HG02798 (cell line): ENCODE measurements around the gene CCL21.
A peak's percentile ranks its signal among the peaks of the same experiment; 100 is the strongest.

Source experiments
- ATAC-seq: cut with Tn5 transposase; IDR thresholded peaks from one replicate; pipeline ENCODE4 v1.9.1; 2021; ENCODE audit warnings: mild to moderate bottlenecking; ENCODE audit not compliant: unreplicated experiment, poor library complexity

The CCL21 gene

DNA sequence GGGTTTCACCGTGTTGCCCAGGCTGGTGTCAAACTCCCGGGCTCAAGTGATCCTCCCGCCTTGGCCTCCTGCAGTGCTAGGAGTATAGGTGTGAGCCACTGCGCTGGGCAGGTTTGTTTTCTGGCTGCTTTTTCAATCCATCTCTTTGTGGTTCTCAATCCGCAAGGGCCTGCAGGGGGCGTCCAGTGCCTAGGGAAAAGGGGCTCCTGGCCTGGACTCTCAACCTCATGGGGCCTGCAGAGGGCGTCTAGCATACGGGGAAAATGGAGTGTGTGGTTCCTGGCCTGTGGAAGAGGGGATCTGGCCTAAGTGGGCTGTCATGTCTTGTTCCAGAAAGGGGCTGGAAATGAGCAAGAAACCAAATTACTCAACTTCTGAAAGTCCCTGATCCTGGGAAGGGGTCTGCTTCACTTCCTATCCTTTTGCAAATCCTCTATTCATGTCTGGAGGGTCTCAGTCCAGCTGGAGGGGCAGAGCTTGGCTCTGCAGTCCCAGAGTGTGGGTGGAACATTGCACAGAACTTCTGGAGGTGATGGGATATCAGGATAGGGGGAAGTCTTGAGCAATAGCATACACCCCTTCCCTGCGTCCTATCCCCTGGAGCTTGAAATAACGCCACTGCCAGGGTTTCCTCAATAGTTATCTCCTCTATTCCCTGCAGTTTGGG, 34.8 kb downstream of the CCL21 start:
- ATAC-seq = no peak

DNA sequence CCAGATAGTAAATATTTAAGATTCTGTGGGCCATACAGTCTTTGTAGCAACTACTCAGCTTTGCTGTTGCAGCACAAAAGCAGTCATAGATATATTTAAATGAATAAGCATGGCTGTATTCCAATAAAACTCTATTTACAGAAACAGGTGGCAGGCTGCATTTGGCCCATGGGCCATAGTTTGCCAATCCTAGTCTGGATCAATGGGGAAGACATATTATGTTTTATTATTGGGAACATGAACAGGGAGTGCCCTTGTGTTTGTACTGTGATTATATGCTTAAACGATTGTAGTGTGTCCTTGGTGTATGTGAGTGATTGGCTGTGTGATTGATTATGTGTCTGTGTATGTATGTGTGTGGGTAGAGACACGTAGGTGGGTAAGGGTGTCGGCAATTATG, 35.5 kb downstream of the CCL21 start:
- no peak for ATAC-seq

DNA sequence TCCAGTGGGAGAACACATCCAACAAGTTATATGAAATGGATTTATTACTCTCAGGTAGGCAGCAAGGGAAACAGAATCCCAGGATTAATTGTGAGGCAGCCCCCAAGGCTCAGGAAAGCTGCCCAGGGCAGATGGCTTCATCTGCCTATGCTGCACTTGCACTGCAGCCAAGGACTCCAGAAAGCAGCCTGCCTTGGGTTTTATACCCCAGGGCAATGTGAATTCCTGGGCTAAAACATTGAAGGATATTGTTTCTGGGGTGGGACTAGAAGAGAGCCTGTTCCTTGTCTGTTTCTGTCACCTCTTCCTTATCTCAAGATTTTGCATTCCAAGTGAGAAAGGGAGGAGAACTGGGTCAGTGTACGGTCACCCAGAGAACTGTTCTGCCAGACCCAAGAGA, 38.6 kb downstream of the CCL21 start:
- ATAC-seq = no peak

DNA sequence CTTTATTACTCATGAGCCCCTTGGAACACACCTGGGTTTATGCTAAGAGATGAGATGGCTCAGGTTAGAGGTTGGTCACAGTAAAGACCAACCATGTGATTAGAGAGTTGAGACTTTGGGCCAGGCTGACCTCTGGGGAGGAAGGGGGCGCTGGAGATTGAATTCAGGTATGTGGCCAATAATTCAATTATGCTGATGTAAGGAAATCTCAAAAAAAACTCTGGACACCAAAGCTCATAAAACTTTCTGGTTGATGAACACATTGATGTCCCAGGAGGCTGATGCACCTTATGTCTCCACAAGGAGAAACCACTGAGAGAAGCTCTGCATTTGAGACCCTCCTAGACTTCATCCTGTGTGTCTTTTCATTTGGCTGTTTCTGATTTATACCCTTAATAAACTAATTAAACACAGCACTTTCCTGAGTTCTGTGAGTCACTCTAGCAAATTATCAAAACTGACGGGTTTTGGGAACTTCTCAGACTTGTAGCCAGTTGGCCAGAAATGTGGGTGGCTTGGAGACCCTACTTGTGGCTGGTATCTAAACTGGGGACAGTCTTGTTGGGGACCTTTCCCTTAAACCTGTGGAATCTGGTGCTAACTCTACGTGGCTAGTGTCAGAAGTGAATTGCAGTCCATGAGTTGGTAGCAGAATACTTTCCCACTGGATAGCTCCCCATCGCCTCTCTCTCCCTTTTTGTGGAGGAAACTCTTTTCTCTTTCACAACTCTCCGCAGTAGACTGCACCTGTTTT, 40.0 kb downstream of the CCL21 start:
- no peak for ATAC-seq

DNA sequence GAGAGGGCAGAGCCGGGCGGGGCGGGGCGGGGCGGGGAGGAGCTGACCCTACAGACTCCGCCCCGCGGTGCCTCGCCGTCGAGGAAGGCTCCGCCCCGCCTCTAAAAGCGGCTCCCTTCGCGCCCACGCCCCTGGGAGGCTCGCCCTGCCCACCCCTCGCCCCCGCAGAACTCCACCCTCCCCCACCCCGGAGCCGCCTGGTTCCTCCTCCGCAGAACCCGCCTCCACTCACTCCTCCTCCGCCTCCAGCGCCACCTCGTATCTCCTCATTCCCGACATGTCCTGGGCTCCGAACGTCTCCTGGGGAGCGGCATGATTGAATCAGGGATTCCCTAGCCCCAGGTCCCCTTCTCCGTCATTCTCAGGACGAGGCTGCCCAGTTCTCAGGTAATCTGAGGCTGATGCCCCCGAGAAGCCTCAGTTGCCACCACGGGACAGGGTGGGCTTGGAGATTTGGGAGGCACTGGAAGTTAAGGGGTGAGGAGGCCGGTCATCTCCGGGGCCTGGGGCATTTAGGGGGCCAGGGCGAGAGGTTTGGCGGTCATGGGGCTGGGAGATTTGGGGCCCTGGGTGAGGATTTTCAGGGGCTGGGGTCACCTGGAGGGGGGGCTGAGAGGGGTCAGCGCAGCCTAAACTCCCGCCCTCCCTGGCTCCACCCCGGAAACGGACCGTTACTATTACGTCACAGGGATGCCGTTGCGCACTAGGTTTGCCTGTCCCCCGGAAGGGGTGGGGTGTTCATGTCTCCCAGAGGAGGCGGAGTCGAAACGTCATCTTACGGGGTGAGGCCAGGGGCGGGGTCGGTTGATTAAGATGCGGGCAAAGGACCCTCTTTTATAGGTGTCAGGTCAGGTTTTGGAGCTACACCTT, 44.3 kb downstream of the CCL21 start:
- ATAC-seq = peak; percentile 73

DNA sequence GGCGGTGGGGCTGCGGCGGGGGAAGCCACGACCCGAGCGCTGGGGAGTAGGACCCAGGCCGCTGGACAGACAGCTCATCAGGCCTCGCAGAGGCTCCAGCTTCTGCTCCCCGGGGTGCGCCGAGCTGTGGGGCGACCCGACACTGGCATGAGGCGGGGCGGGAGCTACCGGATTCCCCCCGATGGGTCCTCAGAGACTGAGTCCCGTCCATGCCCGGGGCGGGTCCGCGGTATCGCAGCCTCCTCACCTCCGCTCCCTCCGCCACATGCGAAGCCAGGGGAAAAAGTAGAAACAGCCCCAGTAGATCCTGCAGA, 44.9 kb downstream of the CCL21 start:
- no peak for ATAC-seq

DNA sequence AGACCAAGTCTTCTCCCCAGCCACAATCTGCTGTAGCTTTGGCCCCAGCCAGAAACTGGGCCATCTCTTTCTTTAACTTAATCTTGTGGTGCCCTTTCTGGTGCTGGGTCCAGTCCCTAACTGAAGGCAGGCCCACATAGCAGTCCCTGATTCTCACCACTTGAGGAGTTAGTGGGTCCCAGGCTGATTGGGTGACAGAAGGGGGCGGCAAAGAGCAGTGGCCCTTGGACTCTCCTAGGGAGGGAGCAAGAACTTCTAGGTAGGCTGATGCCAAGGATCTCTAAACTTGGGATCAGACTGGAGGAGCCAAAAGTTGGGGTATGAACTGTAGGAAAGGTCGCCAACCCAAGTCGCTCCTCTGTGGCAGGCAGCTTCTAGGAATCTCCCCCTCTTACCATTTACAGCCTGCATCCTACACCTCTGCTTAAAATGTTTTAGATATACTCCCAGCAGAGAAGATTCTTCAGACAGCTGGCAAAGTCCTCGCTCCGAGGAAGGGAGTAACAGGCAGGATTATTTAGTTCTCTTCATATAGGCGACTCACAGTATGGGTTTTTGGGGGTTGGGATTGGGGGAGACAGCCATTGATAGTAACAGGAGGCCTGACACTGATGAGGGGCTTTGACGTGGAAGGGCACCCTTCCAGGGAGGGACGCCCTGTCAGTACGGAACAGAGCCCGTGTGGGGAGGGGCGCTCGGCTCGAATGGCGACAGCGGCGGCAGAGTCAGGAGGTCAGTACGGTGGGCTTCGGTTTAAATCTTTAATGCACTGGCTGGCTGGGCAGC, 45.5 kb downstream of the CCL21 start:
- ATAC-seq = peak; percentile 44

DNA sequence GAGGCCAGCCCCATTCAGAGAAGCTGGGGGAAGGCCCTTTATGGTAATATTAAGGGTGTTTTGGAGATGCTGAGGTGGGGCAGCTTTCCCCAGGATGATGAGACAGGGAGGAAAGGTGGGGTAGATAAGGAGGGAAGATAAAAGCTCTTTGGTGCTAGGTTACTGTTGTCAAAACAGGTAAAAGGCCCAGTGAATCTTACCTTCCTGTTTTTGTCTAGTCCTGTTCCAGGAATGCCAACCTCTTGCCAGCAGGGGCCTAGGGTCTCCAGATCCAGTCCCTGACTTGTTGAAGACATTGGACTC, 46.7 kb downstream of the CCL21 start:
- no peak for ATAC-seq

DNA sequence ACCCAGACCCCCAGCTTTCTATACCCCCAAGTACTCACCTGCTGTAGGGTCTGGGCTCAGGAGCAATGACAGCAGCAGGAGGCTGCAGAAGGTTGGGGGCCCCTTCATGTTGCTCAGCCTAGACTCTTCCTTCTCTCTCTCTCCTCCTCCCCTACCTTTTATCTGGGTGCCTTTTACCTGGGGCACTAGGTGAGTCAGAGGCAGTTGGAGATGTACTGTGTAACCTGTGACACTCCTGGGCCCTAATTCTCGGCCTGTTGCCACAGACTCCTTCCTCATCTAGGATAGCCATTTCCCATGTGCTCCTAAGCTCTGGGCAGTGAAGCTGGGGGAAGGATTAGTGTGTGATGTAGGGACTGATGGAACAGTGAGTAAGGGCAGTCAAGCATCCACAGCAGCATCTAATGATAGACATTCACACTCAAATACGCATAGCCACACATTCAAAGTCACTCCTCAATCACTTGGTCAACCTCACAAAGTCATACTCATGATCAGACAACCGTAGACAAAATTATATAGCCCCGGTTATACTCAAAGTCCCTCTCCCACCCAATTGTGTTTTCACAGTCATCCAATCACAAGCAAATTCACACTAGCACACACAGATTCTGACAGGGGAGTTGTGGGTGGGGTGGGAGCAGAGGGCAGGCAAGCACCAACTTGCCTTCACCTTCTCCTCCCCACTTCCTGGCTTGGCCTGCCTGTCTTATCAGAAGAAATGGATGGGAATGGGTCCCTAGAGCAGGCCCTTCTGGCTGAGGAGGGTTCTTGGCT, 47.2 kb downstream of the CCL21 start, which contains the start of gene CCL27:
TSS of gene CCL27 (minus strand) at position 132 of the 777 bp plus-strand sequence. CDS start at position 108, 24 bp downstream.
- no peak for ATAC-seq

DNA sequence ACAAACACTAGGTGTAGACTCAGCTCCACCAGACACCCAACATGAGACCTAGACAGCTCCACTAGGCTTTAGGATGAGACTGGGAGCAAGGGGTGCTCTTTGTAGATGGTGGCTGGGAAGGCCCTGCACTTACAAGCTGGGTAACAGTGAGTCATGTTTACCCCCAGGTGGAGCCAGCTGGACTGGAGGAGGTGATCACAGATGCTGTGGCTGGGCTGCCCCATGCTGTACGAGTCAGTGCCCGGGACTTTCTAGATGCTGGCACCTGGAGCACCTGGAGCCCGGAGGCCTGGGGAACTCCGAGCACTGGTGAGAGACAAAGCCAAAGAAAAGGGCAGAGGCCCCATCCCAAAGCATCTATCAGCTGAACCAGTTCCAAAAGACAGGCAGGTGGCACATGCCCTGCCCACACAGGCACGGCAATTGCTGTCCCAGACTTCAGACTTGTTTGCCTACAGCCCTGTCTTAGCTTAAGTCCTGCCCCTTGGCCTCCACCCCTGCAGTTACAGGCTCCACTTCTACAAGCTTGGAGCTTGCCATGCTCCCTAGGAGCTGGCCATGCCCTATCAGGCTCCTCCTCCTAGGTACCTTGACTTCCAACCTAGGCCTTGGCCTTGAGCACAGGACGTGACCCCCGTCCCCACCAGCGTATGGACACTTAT, 50.2 kb downstream of the CCL21 start:
- no peak for ATAC-seq
